Measurements from ENCODE around the gene CASQ1. TPM values are rescaled to one million over a fixed set of nuclear protein-coding genes. Genes with fewer than 3 reads are reported as not detected.

Gene CASQ1
- total and polyA plus RNA-seq, 2 donors (not counting 3 experiments of a cell fraction or from before 2014, with no cell fraction given): not detected

GRCh38 chr1:160225345-160225744, 35.0 kb downstream of the CASQ1 start:
- ChIA-PET CTCF (interaction anchor here (2.3 to 10.1 kb wide), 3 partner anchors 28 to 66 kb away, joined by 7 to 61 read pairs (median 14); no protein-coding TSS in a partner anchor), POLR2A (no interaction called here)
- FAIRE-seq (no peak), DNase-seq (ENCODE audit: low read depth, low spot score) (no peak)
- no peaks in the 10 kb centered on the region for H3K27me3 ChIP-seq (ENCODE audit: control insufficient read depth in 2 of 2, insufficient read depth in 2 of 2, low read length in 2 of 2)
- dilution Hi-C loops (cut with MboI; ENCODE audit: extremely low pct_ligation_motif_present, low sequenced_read_pairs) (no loop called here), intact Hi-C loops (cut with micrococcal nuclease) (no loop called here)
- no peaks in the 10 kb centered on the region for H3K9me3 ChIP-seq (replicated peaks; ENCODE audit: control insufficient read depth, insufficient read depth, low read length)
- H3K9ac ChIP-seq (replicated peaks; ENCODE audit: extremely low read depth, insufficient read depth, low read length): no peak overlapping the region
- H3K36me3 ChIP-seq (ENCODE audit: control insufficient read depth in 2 of 2, extremely low read depth in 1 of 2, insufficient read depth in 2 of 2, low read length in 2 of 2): peaks cover 33 to 51% of the 10 kb centered on the region in 2 experiments
- H3K27ac ChIP-seq (ENCODE audit: insufficient read depth, low read depth, low read length): no peak overlapping the region
- no peaks in the 10 kb centered on the region for H4K20me1 ChIP-seq (replicated peaks; ENCODE audit: control insufficient read depth, extremely low read depth, insufficient read depth, low read length)
- no peaks in the 10 kb centered on the region for H3K4me1 ChIP-seq (ENCODE audit: control insufficient read depth, extremely low read depth, insufficient read depth, low read length)
- no peaks in the 10 kb centered on the region for H3K9me1 ChIP-seq (replicated peaks; ENCODE audit: control insufficient read depth, extremely low read depth, insufficient read depth, low read length)
- H3K4me3 ChIP-seq (replicated peaks in 1 of 3; ENCODE audit: insufficient read depth in 1 of 3, low read depth in 1 of 3, low read length in 3 of 3): no peak overlapping the region
- H3K4me2 ChIP-seq (ENCODE audit: insufficient read depth, low read length): no peak overlapping the region
- no TSS peak for BruUV-seq (replicated peaks)
- H2AFZ ChIP-seq (ENCODE audit: low read depth, low read length): no peak overlapping the region
- H3K79me2 ChIP-seq (ENCODE audit: control insufficient read depth, insufficient read depth, low read length): no peaks in the 10 kb centered on the region
- TF ChIP-seq MYC (IDR thresholded peaks at IDR 0.05; ENCODE audit: low read depth, low read length): no peak
- TF ChIP-seq FOS (IDR thresholded peaks at IDR 0.05; ENCODE audit: borderline replicate concordance, insufficient read depth, low read length): no peak
- TF ChIP-seq POLR2AphosphoS5 (IDR thresholded peaks at IDR 0.05; ENCODE audit: insufficient read depth, low read depth, low read length): no peak
- no peak for TF ChIP-seq MAX (IDR thresholded peaks at IDR 0.05; ENCODE audit: insufficient read depth, insufficient read length)
- no peak for TF ChIP-seq GATA2 (IDR thresholded peaks at IDR 0.05; ENCODE audit: insufficient read depth, insufficient read length, low read depth, low read length)
- TF ChIP-seq EZH2 (IDR thresholded peaks at IDR 0.05; ENCODE audit: borderline replicate concordance, low read depth, low read length, severe bottlenecking): no peak
- TF ChIP-seq CTCF (IDR thresholded peaks at IDR 0.05; ENCODE audit: extremely low read depth in 1 of 2, insufficient read depth in 1 of 2, low read depth in 1 of 2, low read length in 2 of 2): no peak
